LNCaP clone FGC (cell line): ENCODE results near the gene INHBE.

ENCODE experiments used
- DNase-seq: peaks from one replicate; pipeline ENCODE4 v3.0.0-alpha.2; 2011; ENCODE audit warnings: low read depth
- H3K4me3 ChIP-seq: 2 replicates; pipeline ENCODE4 v1.5.1; 2011; ENCODE audit warnings: mild to moderate bottlenecking, low read depth, low read length, control low read depth
- CTCF ChIP-seq: IDR thresholded peaks from 2 replicates; pipeline ENCODE4 v1.5.1; 2012; ENCODE audit warnings: mild to moderate bottlenecking; ENCODE audit not compliant: control insufficient read depth, insufficient read depth; ENCODE audit errors: extremely low read depth

The INHBE gene

GRCh38 chr12:57471661-57472060 lies 16.6 kb downstream of the INHBE start:
- H3K4me3 ChIP-seq, result no peak overlapping the region
- no peak for DNase-seq

GRCh38 chr12:57472391-57472790 lies 17.3 kb downstream of the INHBE start:
- no peak for DNase-seq
- no peak for TF ChIP-seq CTCF
- H3K4me3 ChIP-seq, result no peak overlapping the region

More at GRCh38 chr12:57471661-57472060, 16.6 kb downstream of the INHBE start:
- TF ChIP-seq CTCF, result no peak

GRCh38 chr12:57473392-57473791 lies 18.3 kb downstream of the INHBE start:
- no peak overlapping the region for H3K4me3 ChIP-seq
- no peak for TF ChIP-seq CTCF
- no peak for DNase-seq

GRCh38 chr12:57473886-57474285 lies 18.8 kb downstream of the INHBE start:
- no peak overlapping the region for H3K4me3 ChIP-seq
- no peak for TF ChIP-seq CTCF
- DNase-seq, result no peak

GRCh38 chr12:57474430-57474829 lies 19.3 kb downstream of the INHBE start:
- TF ChIP-seq CTCF, result no peak
- no peak overlapping the region for H3K4me3 ChIP-seq
- no peak for DNase-seq

GRCh38 chr12:57474862-57475261 lies 19.8 kb downstream of the INHBE start:
- no peak for TF ChIP-seq CTCF
- no peak overlapping the region for H3K4me3 ChIP-seq
- DNase-seq, result no peak

GRCh38 chr12:57475271-57476161 lies 20.4 kb downstream of the INHBE start:
- no peak for DNase-seq
- TF ChIP-seq CTCF, result no peak
- H3K4me3 ChIP-seq, result no peak overlapping the region
